Thoracic aorta (tissue), 2 donors: ENCODE measurements around the gene ACTA2. TPM values are rescaled to one million over a fixed set of nuclear protein-coding genes. Genes with fewer than 3 reads are reported as not detected.
A peak's percentile ranks its signal among the peaks of the same experiment; 100 is the strongest.

Source experiments
- ATAC-seq: fragments of 150-250 bp; one replicate; pipeline ENCODE4 v1.8.0; 2017; ENCODE audit warnings: low read depth; ENCODE audit not compliant: insufficient number of reproducible peaks, low FRiP score
- DNase-seq: peaks from one replicate; pipeline ENCODE4 v3.0.0-alpha.2; 2020; ENCODE audit warnings: low spot score
- H3K27ac ChIP-seq, 2 donors: fragments of 200-600 bp; sonication (generic); 1 replicate in 1 of 2; 2 replicates in 1 of 2; pipeline ENCODE4 v1.5.1; 2016; ENCODE audit warnings: mild to moderate bottlenecking in 2 of 2, moderate library complexity in 2 of 2
- H3K27me3 ChIP-seq: fragments of 200-600 bp; sonication (generic); replicated peaks from 2 replicates; pipeline ENCODE4 v1.6.0; 2016; ENCODE audit warnings: mild to moderate bottlenecking; ENCODE audit not compliant: insufficient read depth
- H3K36me3 ChIP-seq: fragments of 200-600 bp; sonication (generic); one replicate; pipeline ENCODE4 v1.5.1; 2016
- H3K4me1 ChIP-seq, 2 donors: fragments of 200-600 bp; sonication (generic); 1 replicate in 1 of 2; 2 replicates in 1 of 2; pipeline versions ENCODE4 v1.5.1 to v1.6.0; 2016; ENCODE audit warnings: low read depth in 2 of 2, mild to moderate bottlenecking in 1 of 2; ENCODE audit not compliant: control insufficient read depth in 1 of 2
- H3K4me3 ChIP-seq: fragments of 200-600 bp; sonication (generic); 2 replicates; pipeline ENCODE4 v1.5.1; 2016; ENCODE audit warnings: mild to moderate bottlenecking
- H3K9me3 ChIP-seq: fragments of 200-600 bp; sonication (generic); 2 replicates; pipeline ENCODE4 v1.5.1; 2016
- CTCF ChIP-seq: fragments of 200-600 bp; sonication (generic); IDR thresholded peaks from one replicate; pipeline ENCODE4 v1.5.1; 2019; ENCODE audit warnings: antibody characterized with exemption
- total RNA-seq, 2 donors: library from RNA; depleted of rRNA; stranded (reverse); fragments of >200 nt; gene quantifications; one replicate each; pipeline versions ENCODE4 v1.1.0 to v1.2.3, GENCODE V29; 2016

Gene ACTA2
- total RNA-seq, 2 donors from 2014 or later: 4,797 to 12,240 TPM

- Histone ChIP-seq H3K36me3 (no peaks in the 10 kb centered on the region), H3K4me3 (no peak overlapping the region), H3K27ac (peak overlapping the region; percentile 67 to 80), H3K4me1 (peaks cover 35 to 43% of the 10 kb centered on the region in 2 donors), H3K9me3 (no peaks in the 10 kb centered on the region), H3K27me3 (no peaks in the 10 kb centered on the region)
- DNase-seq (no peak), ATAC-seq (no peak)
- TF ChIP-seq CTCF: peak; percentile 27
These were observed 10.7 kb upstream of the ACTA2 start for GRCh38 chr10:88963318-88963717.

GRCh38 chr10:88962336-88962735 is 9.8 kb upstream of the ACTA2 start:
- Histone ChIP-seq H3K4me1 (peaks cover 27 to 33% of the 10 kb centered on the region in 2 donors), H3K4me3 (no peak overlapping the region), H3K27ac (no peak overlapping the region), H3K27me3 (no peaks in the 10 kb centered on the region), H3K36me3 (no peaks in the 10 kb centered on the region), H3K9me3 (no peaks in the 10 kb centered on the region)
- DNase-seq (no peak), ATAC-seq (no peak)
- no peak for TF ChIP-seq CTCF

- Histone ChIP-seq H3K4me3 (no peak overlapping the region), H3K27me3 (no peaks in the 10 kb centered on the region), H3K27ac (no peak overlapping the region), H3K4me1 (peaks cover 16 to 23% of the 10 kb centered on the region in 2 donors), H3K9me3 (no peaks in the 10 kb centered on the region), H3K36me3 (no peaks in the 10 kb centered on the region)
- ATAC-seq: no peak
- TF ChIP-seq CTCF: no peak
- no peak for DNase-seq
These were observed 8.7 kb upstream of the ACTA2 start for GRCh38 chr10:88961266-88961665.

GRCh38 chr10:88960802-88961201 is 8.2 kb upstream of the ACTA2 start:
- H3K36me3 ChIP-seq: no peaks in the 10 kb centered on the region
- no peaks in the 10 kb centered on the region for H3K9me3 ChIP-seq
- DNase-seq (no peak), ATAC-seq (no peak)
- no peaks in the 10 kb centered on the region for H3K27me3 ChIP-seq
- no peak overlapping the region for H3K4me3 ChIP-seq
- peaks cover 11 to 18% of the 10 kb centered on the region in 2 donors for H3K4me1 ChIP-seq
- TF ChIP-seq CTCF: no peak
- no peak overlapping the region for H3K27ac ChIP-seq

GRCh38 chr10:88958721-88959120 is 6.1 kb upstream of the ACTA2 start:
- Histone ChIP-seq H3K27ac (no peak overlapping the region), H3K9me3 (no peaks in the 10 kb centered on the region), H3K36me3 (no peaks in the 10 kb centered on the region), H3K27me3 (no peaks in the 10 kb centered on the region), H3K4me1 (peaks cover 8 to 20% of the 10 kb centered on the region in 2 donors), H3K4me3 (no peak overlapping the region)
- no peak for ATAC-seq
- no peak for DNase-seq
- no peak for TF ChIP-seq CTCF
